HG03565 (cell line): Measurements from ENCODE around the gene ZBTB44.

ENCODE experiments used
- ATAC-seq: cut with Tn5 transposase; IDR thresholded peaks from one replicate; pipeline ENCODE4 v1.9.1; 2021; ENCODE audit warnings: mild to moderate bottlenecking, moderate library complexity; ENCODE audit not compliant: unreplicated experiment

Gene ZBTB44

DNA sequence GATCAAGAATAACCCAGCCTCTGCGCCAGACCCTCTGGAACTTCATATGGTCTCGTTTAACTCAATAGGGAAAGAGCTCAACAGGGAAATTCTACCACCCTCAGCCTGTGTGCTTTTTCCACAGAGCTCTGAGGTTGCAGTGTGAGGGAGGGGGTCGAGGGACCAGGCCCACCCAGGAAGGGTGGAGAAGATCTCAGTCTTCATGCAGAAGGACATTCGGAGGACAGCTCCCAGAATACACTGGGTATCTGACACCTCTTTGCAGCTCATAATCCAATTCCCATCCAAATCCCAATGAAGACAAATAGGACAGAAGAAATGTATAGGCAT, 98.5 kb downstream of the ZBTB44 start:
- no peak for ATAC-seq

DNA sequence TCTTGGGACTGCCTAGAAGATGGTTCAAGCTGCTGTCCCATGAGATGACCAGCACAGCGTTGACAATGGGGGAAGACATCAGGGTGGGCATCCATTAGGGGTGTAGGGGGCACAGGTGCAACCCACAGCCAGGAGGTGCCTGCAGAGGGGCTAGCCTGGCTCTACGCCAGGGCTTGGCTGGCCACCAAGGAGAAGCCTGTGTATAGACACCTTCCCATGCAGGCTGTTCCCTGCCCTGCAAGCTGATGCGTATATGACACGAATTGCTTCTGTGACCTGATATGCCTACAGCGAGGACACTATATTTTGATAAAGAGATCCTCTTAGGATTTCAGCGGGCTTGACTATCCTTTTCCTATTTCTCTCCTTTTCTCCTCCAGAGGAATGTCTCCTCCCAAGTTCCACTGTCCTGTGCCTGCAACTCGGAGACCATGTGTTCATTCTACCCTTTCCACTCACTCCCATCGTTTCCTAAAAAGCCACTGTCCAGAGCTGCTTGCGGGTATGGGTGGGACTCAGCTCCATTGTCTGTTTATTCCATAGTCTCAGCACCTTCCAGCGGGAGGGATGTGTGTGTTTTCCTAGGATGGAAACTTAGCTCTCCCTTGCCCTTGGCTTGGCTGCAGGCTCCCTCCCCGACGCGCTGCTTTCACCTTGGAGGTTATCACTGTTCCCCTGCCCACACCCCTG, 99.0 kb downstream of the ZBTB44 start:
- ATAC-seq: no peak

DNA sequence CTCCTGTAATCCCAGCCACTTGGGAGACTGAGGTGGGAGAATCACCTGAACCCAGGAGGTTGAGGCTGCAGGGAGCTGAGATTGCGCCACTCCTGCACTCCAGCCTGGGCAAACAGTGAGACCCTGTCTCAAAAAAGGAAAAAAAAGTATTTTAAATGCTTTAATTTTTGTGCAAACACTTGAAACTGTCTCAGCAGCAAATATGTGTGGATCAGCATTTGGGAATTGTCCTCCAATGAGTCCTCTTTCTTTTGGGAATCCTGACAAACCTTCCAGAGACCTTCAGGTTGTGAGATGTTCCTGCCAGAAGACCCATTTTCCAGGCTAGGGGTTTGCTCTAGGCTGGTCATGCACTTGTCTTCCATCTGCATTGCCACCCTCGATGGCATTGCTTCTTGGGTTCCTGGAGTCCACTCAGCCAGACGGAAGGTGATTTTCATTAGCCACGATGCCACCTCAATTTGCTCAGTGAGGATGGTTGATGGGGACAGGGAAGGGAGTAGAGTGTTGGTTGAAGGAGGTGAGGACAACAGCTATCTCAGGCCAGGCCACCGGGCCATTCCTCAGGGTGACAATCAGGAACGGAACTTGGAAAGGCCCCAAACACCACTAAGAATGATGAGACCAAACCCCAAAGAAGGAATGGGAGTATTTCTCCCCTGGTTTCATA, 99.7 kb downstream of the ZBTB44 start:
- no peak for ATAC-seq

DNA sequence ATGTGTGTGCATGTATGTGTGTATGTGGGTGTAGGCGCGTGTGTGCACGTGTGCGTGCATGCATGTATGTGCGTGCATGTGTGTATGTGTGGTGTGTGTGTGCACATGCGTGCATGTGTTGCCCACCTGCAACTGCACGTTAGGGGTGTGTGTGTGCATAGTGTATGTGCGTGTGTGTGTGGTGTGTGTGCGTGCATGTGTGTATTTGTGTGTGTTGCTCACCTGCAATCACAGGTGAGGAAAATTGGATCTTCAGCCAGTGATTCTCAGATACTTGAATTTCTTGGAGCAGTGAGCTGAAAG, 100.8 kb downstream of the ZBTB44 start:
- ATAC-seq: no peak

DNA sequence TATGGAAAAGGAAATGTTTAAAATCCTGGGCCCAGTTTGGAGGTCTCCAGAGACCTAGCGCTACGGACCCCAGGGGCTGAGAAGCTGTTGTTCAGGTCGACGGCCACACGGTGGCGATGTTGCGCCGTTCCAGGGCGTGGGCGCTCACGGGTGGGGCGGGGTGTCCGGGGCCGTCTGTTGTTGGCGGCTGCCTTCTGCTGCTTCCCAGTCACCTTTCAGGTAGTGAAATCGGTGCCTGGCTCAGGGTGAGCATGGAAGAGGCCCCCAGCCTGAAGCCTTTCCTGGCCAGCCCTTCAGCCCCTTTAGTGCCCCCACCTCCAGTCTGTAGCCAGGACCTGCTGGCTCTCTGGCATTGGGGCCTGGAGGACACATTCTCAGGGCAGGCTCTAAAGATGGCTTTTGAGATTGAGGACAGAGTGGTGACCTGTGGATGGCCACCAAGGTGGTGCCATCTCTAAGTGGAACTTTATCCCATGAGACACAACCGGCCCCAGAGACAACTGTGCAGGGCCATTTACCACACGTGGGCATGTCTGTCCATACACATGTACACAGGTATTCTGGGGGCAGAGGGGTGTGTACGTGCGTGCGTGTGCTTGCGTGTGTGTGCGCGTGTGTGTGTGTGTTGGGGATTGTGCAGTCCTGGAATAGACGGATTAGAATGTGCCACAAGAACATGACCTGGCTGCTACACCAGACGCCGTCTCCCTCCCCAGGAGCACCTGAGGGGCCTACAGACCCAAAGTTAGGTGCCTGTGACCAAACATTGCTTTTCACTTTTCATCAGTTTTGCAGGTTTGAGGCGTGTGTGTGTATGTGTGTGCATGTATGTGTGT, 101.4 kb downstream of the ZBTB44 start:
- no peak for ATAC-seq

DNA sequence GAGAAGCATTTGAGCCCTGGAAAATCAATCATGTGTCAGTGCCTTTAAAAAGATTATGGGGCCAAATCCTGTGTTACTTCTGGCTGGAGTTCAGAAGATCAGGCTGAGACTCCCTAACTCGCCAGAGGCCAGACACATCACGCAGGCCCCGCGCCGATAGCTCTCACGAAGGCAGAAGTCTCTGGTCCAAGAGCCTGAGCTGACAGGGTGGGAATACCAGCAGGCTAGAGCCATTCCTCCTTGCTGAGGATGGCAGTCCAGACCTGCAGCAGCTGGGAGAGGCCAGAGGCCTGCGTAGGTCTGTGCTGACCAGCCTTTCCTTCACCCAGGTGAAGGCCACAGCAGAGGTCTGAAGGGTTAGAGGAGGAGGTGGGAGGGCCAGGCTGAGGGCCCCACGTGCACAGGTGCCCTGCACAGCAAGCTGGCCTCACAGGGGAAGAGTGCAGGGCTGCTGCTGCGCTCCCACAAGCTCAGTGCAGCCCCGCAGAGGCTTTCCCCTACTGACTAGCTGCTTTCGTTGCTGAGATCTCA, 102.2 kb downstream of the ZBTB44 start:
- no peak for ATAC-seq

DNA sequence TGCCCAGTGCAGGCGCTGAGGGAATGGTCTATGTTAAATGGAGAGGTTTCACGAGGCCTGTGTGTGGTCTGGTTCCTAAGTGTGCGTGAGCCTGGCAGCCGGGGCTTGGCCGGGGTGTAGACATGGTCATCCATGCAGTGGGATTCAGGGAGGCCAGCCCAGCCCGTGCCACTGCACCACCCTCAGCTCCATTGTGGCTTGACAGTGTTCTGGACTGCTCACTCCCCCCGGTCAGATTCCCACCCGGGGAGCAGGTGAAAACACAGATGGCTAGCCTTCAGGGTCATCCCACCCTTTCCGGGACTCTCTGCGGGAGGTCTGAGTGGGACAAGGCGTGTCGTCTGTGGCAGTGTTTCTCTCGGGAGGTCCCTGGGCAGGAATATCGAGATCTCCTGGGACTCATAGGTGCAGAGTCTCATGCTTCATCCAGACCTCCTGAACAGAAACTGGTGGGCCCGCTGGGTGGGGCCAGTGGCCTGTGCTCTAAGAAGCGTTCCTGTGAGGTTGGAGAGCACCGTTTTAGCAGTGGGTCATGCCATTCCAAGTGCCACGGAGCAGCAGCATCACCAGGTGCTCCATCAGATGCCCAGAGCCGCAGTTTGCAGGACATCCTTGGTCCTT, 102.8 kb downstream of the ZBTB44 start:
- ATAC-seq: no peak

DNA sequence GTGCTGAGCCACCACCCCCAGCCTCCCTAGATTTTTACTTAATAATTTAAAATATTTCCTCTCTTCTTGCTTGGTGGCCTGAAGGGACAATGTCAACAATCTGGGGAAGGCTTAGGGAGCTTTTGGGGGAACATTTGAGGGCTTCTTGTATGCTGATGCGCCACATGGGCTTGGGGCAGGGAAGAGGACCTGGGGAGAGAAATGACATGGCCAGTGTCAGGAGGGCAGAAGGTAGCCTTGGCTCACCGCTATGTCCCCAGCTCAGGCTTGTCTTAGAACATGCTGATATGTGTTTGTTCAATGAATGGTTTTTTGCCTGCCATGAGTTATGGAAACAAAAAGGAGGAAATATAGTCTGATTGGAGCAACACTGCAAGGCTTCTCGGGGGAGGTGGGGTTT, 103.6 kb downstream of the ZBTB44 start:
- ATAC-seq: no peak

DNA sequence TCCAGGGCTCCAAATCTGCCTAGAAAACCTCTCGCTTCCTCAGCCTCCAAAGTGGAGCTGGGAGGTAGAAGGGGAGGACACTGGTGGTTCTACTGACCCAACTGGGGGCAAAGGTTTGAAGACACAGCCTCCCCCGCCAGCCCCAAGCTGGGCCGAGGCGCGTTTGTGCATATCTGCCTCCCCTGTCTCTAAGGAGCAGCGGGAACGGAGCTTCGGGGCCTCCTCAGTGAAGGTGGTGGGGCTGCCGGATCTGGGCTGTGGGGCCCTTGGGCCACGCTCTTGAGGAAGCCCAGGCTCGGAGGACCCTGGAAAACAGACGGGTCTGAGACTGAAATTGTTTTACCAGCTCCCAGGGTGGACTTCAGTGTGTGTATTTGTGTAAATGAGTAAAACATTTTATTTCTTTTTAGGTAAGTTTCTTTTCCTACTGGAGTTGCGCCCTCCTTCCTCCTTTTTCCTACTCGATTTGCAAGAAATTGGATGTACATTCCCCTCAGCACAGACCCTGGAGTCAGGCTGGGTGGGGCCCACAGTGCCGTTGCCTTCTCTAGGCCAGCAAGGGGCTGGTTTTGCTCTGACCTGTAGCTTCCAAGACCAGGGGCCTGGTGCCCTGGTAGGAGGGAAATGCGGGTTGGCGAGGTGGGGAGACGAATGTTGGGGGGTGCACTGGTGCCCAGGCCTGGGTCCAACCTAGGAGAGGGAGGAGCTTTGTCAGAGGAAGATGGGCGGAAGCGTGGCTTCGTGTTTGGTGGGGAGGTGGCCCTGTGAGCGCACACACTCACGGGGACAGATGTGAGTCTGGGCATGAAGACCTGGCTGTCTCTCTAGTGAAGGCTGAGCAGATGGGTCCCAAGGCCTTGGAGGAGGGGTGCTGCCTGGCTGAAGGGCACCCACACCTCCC, 104.5 kb downstream of the ZBTB44 start:
- ATAC-seq: no peak

DNA sequence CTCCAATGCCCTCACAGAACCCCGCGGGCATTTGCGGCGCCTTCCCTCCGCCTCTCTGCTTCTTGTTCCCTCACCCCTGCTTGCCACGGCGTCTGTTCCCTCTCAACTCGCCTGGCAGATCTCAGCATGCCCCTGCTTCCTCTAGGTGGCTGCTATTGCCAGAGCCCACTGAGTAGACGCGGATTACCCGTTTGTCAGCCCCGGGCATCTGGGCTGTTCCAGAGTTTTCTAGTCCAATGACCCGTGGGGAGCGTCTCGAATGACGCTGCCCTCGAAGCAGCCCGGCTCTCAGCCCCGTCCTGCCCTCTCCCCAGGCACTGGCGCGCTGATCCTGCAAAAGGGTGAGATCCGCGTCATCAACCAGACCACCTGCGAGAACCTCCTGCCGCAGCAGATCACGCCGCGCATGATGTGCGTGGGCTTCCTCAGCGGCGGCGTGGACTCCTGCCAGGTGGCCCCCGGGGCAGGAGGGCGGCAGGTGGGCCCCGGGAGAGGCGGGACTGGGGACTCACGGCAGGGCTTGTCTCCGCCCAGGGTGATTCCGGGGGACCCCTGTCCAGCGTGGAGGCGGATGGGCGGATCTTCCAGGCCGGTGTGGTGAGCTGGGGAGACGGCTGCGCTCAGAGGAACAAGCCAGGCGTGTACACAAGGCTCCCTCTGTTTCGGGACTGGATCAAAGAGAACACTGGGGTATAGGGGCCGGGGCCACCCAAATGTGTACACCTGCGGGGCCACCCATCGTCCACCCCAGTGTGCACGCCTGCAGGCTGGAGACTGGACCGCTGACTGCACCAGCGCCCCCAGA, 105.4 kb downstream of the ZBTB44 start:
- ATAC-seq: no peak

DNA sequence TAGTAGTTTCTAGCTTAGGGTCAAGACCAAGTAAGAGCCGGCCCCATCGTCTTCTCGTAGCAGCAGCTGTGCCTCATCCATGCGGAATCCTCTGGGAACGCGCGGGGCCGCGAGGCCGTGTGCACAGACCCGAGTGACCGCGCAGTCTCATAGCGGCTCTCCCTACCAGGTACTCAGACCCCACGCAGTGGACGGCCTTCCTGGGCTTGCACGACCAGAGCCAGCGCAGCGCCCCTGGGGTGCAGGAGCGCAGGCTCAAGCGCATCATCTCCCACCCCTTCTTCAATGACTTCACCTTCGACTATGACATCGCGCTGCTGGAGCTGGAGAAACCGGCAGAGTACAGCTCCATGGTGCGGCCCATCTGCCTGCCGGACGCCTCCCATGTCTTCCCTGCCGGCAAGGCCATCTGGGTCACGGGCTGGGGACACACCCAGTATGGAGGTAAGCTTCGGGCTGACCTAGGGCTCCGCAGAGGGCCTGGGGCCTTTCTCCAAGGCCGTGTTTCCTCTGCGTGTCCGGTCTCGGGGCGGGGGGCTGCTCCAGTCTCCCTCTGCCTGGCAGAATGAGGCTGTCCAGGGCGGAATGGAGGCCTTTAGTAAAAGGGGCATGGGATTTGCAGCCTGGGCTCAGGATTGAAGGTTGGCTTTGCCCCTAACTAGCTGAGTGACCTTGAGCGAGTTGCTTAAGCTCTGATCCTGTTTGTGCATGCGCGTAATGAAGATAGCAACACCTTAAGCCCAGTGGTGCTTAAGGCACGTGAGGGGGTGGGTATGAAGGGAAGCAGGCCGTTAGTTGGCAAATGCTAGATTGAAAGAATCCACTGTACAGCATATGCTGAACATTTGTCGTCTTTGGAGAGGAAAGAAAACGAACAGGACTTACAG, 106.2 kb downstream of the ZBTB44 start:
- no peak for ATAC-seq

DNA sequence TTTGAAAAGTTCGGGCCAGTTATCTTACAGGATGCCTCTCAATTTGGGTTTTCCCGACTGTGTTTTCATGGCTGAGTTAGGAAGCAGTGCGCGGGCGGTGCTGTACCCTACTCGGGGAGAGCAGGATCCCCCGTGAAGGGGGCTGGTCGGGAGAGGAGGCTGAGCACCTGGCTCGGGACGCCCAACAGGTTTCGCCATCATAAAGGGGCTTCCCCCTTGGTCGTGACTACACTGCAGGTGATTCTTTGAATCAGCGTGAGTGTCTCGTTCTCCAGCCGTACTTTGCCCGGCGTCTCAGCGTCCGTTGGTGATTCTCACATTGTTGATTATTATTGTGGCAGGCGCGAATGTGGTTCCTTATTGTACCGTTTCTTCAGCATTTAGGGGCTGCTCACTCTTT, 108.6 kb downstream of the ZBTB44 start:
- ATAC-seq: no peak

DNA sequence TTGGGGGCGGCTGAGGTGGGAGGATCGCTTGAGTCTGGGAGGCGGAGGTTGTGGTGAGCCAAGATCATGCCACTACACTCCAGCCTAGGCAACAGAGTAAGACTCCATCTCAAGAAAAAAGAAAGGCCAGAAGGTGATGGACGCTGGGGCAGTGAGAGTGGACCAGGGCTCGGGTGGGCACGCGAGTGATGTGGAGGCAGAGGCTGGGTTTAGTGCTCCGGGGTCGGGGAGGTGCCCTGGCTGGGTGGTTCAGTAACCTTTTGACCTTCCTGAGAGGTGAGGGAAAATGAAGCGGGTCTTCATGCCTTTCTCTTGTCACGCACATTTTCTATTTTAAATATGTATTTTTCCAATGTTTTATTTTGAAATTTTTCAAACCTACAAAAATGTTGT, 110.0 kb downstream of the ZBTB44 start:
- ATAC-seq: no peak

DNA sequence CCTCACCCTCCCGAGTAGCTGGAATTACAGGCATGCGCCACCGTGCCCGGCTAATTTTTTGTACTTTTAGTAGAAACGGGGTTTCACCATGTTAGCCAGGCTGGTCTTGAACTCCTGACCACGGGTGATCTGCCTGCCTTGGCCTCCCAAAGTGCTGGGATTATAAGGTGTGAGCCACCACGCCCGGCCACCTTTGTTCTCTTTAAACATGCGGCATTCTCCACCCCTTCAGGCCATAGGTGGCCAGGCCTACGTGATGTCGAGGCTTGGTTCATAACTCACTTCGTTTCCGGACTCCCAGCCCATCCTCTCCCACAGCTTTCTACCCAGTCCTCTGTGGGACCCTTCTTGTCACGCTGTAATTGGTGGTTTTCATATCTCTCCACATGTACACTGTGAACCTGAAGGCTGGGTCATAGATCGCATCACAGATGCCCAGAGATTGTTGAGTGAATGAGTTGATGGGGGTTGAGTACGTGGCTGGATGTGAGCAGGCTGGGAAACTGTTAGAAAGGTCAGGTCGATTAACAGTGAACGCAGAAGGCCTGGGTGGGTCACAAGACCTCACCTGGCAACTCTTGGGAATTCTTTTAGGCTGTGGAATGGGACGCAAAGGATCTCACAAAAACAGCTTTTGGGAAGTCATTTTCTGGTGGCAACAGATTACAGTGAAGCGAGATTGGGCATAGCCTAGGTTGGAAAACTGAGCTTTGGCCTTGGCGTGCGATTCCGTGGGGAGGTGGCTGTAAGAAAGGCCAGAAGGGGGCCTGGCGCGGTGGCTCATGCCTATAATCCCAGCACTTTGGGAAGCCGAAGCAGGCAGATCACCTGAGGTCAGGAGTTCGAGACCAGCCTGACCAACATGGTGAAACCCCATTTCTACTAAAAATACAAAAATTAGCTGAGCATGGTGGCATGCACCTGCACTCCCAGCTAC, 110.7 kb downstream of the ZBTB44 start:
- no peak for ATAC-seq

DNA sequence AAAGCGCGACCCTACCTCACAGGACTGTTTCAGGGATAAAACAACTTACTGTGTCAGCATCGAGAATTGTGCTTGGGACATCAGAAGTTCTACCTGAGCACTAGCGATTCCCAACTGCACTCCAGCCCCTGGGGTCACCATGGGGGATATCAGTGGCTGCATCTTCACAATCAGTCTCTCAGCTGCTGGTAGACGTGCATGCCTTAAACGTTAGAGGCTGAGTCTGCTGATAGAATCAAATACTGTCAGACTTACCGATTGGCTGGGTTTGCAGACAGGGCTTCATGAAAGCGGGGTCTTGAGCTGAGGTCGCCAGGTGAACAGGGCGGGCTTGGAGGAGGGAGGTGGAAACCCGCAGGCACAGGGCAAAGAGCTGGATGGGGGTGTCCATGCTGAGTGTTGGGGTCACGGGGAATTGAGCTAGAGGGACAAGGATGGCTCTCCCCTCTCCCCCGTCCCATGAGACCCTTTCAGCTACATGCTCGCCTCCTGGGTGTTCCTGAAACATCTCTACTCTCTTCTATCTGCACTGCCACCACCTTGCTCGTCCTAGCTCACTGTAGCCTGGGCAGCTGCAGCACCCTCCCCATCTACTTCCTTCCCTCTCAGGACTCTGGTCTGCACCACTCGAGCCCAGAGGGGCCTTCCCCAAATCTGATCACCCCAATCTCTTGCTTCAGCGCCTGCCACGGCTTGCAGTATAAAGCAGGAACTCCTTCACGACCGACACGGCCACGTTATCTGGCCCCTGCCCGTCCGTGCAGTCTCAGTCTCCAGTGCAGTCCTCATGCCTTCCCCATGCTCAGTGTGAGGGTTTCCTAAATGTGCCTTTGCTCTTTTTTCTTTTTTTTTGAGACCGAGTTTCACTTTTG, 111.7 kb downstream of the ZBTB44 start:
- no peak for ATAC-seq

DNA sequence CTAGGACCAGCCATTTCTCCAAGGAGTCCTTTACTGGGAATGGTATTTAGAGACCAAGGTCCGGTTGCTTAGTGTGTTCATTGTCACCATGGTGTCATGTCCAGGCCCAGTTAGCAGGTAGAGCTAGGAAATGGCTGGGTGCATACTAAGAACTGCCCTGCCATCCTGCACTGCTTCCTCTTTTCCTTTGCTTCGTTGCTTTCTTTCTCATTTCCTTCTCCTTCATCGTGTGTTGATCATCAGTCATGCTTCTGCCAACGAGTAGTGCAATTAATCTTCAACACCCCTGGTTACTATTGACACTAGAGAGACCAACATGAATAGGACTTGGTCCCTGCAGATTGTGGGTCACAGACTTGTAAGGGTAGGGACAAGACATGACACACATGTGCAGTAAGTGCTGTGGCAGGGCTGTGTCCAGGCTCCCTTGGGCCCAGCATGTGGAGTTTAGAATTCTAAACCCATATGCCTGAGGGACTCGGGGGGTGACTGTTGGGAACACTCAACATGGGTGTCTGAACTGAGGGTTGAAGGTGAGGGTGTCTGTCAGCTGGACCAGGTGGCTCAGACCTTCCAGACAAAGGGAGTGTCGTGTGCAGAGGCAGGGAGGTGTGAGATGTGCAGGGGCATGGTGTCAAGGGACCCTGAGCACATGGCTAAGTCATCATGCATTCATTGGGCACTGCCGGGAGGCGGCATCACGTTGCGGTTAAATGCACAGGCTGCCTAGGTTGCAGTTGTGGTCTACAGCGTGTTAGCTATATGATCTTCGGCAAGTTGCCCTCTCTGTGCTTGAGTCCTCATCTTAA, 112.5 kb downstream of the ZBTB44 start:
- ATAC-seq: no peak
